Measurements from ENCODE around the gene CAPN1. TPM values are rescaled to one million over a fixed set of nuclear protein-coding genes. Genes with fewer than 3 reads are reported as not detected.
A peak's percentile ranks its signal among the peaks of the same experiment; 100 is the strongest.

CAPN1 gene
- total and polyA plus RNA-seq, 2 of the 13 experiments (the other 11 are each of a cell fraction or from before 2014, with no cell fraction given): 57.3 to 82.6 TPM

DNA sequence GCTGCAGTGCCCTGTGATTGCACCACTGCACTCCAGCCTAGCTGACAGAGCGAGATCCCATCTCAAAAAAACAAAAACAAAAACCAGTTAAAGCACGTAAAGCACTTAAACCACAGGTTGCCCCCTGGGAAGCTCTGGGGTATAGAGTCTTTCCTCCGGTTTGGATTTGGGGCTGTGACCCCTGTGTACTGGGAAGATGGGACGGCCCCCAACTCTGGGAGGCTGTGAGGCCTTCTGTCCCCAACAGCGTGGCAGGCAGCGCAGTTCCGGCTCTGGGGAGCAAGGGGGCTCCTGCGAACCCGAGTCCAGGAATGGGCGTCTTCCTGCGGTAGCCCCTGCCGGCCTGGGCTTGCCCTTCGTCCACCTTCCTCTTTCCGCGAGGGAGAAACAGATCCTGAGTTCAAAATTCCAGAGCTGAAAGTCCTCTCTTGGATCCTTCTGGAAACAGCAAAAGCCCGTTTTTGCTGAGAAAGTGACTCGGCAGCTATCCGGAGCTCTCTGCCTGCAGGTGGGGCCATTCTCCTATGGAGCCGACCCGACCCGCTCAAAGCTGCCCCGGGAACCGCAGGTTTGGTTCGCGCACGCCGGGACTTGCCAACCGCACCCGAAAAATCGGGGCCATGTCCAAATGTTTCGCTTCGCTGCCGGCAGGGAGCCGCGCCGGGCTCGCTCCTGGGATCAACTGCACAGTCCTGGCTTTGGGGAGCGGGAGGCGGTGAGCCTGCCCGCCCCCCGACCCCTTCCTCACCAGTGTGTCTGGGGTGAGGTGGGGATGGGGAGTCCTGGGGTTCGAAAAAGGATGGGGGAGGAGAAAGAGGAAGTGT, 43.8 kb downstream of the CAPN1 start (continued):
- TF ChIP-seq, protein P1, sequence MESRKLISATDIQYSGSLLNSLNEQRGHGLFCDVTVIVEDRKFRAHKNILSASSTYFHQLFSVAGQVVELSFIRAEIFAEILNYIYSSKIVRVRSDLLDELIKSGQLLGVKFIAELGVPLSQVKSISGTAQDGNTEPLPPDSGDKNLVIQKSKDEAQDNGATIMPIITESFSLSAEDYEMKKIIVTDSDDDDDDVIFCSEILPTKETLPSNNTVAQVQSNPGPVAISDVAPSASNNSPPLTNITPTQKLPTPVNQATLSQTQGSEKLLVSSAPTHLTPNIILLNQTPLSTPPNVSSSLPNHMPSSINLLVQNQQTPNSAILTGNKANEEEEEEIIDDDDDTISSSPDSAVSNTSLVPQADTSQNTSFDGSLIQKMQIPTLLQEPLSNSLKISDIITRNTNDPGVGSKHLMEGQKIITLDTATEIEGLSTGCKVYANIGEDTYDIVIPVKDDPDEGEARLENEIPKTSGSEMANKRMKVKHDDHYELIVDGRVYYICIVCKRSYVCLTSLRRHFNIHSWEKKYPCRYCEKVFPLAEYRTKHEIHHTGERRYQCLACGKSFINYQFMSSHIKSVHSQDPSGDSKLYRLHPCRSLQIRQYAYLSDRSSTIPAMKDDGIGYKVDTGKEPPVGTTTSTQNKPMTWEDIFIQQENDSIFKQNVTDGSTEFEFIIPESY (CRISPR knock-in tag; IDR thresholded peaks at IDR 0.05): no peak
- TF ChIP-seq ZNF747 (CRISPR knock-in tag; IDR thresholded peaks at IDR 0.05; ENCODE audit: borderline replicate concordance): no peak
- peak; percentile 19; the same call in 1 of the 2 replicates for TF ChIP-seq RXRB (CRISPR knock-in tag; IDR thresholded peaks at IDR 0.05; ENCODE audit: borderline replicate concordance)
- peak; percentile 70 for TF ChIP-seq POLR2G (IDR thresholded peaks at IDR 0.05; ENCODE audit: low read depth, low read length)
- no peak for TF ChIP-seq RFX3 (CRISPR knock-in tag; IDR thresholded peaks at IDR 0.05)
- TF ChIP-seq PPARG (CRISPR knock-in tag; conservative IDR thresholded peaks at IDR 0.05): no peak
- no peak for TF ChIP-seq ZNF24 (IDR thresholded peaks at IDR 0.05)
- TF ChIP-seq, protein P2, sequence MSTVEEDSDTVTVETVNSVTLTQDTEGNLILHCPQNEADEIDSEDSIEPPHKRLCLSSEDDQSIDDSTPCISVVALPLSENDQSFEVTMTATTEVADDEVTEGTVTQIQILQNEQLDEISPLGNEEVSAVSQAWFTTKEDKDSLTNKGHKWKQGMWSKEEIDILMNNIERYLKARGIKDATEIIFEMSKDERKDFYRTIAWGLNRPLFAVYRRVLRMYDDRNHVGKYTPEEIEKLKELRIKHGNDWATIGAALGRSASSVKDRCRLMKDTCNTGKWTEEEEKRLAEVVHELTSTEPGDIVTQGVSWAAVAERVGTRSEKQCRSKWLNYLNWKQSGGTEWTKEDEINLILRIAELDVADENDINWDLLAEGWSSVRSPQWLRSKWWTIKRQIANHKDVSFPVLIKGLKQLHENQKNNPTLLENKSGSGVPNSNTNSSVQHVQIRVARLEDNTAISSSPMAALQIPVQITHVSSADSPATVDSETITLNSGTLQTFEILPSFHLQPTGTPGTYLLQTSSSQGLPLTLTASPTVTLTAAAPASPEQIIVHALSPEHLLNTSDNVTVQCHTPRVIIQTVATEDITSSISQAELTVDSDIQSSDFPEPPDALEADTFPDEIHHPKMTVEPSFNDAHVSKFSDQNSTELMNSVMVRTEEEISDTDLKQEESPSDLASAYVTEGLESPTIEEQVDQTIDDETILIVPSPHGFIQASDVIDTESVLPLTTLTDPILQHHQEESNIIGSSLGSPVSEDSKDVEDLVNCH (CRISPR knock-in tag; IDR thresholded peaks at IDR 0.05): no peak
- TF ChIP-seq NFE2 (CRISPR knock-in tag; IDR thresholded peaks at IDR 0.05): no peak
- TF ChIP-seq, protein P3, sequence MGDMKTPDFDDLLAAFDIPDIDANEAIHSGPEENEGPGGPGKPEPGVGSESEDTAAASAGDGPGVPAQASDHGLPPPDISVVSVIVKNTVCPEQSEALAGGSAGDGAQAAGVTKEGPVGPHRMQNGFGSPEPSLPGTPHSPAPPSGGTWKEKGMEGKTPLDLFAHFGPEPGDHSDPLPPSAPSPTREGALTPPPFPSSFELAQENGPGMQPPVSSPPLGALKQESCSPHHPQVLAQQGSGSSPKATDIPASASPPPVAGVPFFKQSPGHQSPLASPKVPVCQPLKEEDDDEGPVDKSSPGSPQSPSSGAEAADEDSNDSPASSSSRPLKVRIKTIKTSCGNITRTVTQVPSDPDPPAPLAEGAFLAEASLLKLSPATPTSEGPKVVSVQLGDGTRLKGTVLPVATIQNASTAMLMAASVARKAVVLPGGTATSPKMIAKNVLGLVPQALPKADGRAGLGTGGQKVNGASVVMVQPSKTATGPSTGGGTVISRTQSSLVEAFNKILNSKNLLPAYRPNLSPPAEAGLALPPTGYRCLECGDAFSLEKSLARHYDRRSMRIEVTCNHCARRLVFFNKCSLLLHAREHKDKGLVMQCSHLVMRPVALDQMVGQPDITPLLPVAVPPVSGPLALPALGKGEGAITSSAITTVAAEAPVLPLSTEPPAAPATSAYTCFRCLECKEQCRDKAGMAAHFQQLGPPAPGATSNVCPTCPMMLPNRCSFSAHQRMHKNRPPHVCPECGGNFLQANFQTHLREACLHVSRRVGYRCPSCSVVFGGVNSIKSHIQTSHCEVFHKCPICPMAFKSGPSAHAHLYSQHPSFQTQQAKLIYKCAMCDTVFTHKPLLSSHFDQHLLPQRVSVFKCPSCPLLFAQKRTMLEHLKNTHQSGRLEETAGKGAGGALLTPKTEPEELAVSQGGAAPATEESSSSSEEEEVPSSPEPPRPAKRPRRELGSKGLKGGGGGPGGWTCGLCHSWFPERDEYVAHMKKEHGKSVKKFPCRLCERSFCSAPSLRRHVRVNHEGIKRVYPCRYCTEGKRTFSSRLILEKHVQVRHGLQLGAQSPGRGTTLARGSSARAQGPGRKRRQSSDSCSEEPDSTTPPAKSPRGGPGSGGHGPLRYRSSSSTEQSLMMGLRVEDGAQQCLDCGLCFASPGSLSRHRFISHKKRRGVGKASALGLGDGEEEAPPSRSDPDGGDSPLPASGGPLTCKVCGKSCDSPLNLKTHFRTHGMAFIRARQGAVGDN (CRISPR knock-in tag; IDR thresholded peaks at IDR 0.05): peak; percentile 92
- TF ChIP-seq ZNF180 (CRISPR knock-in tag; IDR thresholded peaks at IDR 0.05; ENCODE audit: borderline replicate concordance, low read depth): no peak
- TF ChIP-seq HMG20A (CRISPR knock-in tag; IDR thresholded peaks at IDR 0.05; ENCODE audit: borderline replicate concordance): no peak
- TF ChIP-seq, protein P4, sequence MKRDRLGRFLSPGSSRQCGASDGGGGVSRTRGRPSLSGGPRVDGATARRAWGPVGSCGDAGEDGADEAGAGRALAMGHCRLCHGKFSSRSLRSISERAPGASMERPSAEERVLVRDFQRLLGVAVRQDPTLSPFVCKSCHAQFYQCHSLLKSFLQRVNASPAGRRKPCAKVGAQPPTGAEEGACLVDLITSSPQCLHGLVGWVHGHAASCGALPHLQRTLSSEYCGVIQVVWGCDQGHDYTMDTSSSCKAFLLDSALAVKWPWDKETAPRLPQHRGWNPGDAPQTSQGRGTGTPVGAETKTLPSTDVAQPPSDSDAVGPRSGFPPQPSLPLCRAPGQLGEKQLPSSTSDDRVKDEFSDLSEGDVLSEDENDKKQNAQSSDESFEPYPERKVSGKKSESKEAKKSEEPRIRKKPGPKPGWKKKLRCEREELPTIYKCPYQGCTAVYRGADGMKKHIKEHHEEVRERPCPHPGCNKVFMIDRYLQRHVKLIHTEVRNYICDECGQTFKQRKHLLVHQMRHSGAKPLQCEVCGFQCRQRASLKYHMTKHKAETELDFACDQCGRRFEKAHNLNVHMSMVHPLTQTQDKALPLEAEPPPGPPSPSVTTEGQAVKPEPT (CRISPR knock-in tag; IDR thresholded peaks at IDR 0.05; ENCODE audit: low read depth): no peak
- TF ChIP-seq ZNF333 (CRISPR knock-in tag; IDR thresholded peaks at IDR 0.05; ENCODE audit: borderline replicate concordance): no peak
- TF ChIP-seq ZKSCAN1 (IDR thresholded peaks at IDR 0.05; ENCODE audit: low read length): no peak
- TF ChIP-seq, protein P5, sequence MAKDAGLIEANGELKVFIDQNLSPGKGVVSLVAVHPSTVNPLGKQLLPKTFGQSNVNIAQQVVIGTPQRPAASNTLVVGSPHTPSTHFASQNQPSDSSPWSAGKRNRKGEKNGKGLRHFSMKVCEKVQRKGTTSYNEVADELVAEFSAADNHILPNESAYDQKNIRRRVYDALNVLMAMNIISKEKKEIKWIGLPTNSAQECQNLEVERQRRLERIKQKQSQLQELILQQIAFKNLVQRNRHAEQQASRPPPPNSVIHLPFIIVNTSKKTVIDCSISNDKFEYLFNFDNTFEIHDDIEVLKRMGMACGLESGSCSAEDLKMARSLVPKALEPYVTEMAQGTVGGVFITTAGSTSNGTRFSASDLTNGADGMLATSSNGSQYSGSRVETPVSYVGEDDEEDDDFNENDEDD (CRISPR knock-in tag; IDR thresholded peaks at IDR 0.05; ENCODE audit: borderline replicate concordance): peak; percentile 36; the same call in 1 of the 2 replicates
- no peak for TF ChIP-seq ZNF160 (CRISPR knock-in tag; IDR thresholded peaks at IDR 0.05)
- no peak for TF ChIP-seq ZNF782 (CRISPR knock-in tag; IDR thresholded peaks at IDR 0.05; ENCODE audit: borderline replicate concordance)
